SU-DHL-6 (cell line): Measurements from ENCODE around the gene CEL.

Experiments
- EZH2phosphoT487 ChIP-seq: fragments of 200-600 bp; sonication (generic), shearing (Covaris generic); conservative IDR thresholded peaks from 2 replicates; pipeline ENCODE4 v1.6.1; 2018; ENCODE audit warnings: mild to moderate bottlenecking, antibody characterized with exemption, low read length, moderate library complexity, mixed read lengths
- TF ChIP-seq, protein P1 (sequence below): fragments of 200-600 bp; sonication (generic); IDR thresholded peaks from one replicate; pipeline ENCODE4 v1.5.1; 2017; ENCODE audit warnings: antibody characterized with exemption, mild to moderate bottlenecking, low read length, moderate library complexity; ENCODE audit not compliant: insufficient read depth, poor library complexity, severe bottlenecking

DNA sequence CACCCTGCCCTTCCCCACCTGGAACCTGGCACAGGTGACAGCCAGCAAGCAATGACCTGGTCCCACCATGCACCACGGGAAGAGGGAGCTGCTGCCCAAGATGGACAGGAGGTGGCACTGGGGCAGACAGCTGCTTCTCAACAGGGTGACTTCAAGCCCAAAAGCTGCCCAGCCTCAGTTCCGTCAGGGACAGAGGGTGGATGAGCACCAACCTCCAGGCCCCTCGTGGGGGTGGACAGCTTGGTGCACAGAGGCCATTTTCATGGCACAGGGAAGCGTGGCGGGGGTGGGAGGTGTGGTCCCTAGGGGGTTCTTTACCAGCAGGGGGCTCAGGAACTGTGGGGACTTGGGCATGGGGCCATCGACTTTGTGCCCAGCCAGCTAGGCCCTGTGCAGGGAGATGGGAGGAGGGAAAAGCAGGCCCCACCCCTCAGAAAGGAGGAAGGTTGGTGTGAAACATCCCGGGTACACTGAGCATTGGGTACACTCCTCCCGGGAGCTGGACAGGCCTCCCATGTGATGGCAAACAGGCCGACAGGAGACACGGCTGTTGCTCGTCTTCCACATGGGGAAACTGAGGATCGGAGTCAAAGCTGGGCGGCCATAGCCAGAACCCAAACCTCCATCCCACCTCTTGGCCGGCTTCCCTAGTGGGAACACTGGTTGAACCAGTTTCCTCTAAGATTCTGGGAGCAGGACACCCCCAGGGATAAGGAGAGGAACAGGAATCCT, 1.9 kb downstream of the CEL start:
- TF ChIP-seq, protein P1, sequence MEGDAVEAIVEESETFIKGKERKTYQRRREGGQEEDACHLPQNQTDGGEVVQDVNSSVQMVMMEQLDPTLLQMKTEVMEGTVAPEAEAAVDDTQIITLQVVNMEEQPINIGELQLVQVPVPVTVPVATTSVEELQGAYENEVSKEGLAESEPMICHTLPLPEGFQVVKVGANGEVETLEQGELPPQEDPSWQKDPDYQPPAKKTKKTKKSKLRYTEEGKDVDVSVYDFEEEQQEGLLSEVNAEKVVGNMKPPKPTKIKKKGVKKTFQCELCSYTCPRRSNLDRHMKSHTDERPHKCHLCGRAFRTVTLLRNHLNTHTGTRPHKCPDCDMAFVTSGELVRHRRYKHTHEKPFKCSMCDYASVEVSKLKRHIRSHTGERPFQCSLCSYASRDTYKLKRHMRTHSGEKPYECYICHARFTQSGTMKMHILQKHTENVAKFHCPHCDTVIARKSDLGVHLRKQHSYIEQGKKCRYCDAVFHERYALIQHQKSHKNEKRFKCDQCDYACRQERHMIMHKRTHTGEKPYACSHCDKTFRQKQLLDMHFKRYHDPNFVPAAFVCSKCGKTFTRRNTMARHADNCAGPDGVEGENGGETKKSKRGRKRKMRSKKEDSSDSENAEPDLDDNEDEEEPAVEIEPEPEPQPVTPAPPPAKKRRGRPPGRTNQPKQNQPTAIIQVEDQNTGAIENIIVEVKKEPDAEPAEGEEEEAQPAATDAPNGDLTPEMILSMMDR = no peak
- TF ChIP-seq EZH2phosphoT487 = no peak
